SKM-1 treated with dmso at 0.1 percent for 144 hours (cell line): ENCODE data around the gene MYO1D.
"Not testable (repeated sequence)": the region's sequence is repeated elsewhere in the genome, so short reads cannot be mapped to it uniquely, and the experiment has no call there.

Experiments
- DNase-seq: peaks from one replicate; lab custom pipeline; 2025; ENCODE audit not compliant: unreplicated experiment; lab: John Stamatoyannopoulos, UW

The MYO1D gene

DNA sequence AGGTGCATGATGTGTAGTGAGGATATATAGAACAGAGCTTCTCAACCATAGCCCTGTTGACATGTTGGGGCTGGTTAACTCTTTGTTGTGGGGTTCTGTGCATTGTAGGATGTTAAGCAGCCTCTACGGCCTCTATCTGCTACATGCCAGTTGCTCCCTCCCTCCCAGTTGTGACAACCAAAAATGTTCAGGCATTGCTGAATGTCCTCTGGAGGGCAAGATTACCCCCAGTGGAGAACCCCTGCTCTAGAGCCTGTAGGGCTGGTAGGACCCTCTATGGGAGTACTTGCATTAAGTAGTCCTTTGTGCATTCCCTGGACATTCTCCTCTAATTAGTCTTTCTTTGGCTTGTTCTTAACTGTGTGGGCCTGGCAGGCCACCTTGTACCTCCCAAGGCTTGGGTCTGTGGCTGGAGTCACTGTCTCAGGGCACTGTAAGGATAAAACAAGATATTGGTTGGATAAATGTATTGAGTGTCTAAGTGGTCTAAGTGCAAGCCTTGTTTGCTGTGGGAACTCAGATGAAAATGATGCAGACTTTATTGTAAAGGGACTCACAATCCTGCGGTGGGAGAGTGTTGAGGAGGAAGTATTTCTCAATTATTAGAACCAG, 19.8 kb upstream of the MYO1D start:
- DNase-seq, result no peak

DNA sequence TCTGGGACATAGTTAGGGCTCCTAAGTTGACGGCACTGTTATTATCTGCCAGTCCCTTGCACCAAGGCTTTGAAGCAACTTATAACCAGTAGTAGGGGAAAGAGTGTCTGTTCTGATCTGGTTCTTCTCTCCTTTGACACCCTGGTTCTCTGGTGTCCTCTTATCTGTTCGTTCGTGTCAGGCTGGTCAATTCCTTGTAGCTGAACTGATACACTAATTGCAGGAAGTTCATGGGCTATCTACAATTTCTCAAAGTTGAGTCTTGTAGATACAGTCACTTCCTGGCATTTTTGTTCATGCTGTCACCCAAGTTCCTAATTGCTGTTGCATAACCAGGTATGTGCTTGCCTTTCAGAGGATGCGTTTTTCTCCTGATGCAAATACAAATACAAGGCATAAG, 17.3 kb upstream of the MYO1D start:
- peak; percentile 19 for DNase-seq

DNA sequence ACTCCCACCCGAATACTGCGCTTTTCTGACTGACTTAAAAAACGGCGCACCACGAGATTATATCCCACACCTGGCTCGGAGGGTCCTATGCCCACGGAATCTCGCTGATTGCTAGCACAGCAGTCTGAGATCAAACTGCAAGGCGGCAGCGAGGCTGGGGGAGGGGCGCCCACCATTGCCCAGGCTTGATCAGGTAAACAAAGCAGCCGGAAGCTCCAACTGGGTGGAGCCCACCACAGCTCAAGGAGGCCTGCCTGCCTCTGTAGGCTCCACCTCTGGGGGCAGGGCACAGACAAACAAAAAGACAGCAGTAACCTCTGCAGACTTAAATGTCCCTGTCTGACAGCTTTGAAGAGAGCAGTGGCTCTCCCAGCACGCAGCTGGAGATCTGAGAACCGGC, 10.5 kb upstream of the MYO1D start:
- not testable (repeated sequence) for DNase-seq

- not testable (repeated sequence) for DNase-seq
These were observed 10.0 kb upstream of the MYO1D start for GRCh38 chr17:32886951-32887350.

GRCh38 chr17:32882734-32883133, 5.8 kb upstream of the MYO1D start:
- no peak for DNase-seq

DNA sequence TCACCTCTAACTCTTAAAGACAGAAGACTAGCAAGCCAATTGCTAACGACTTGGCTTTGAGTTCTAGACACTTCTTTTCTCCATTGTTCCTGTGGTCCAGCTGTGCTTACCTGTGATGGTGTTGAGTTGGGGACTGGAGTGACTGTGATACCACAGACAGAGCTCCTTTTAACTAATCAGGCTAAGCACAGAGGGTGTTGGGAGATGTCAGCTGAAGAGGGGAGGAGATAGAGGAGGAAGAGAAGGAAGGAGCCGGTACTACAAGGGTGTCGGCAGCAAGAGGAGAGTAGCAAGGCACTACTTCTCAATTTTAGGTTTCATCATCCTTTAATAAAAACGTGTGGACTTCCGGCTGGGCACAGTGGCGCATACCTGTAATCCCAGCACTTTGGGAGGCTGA, 5.1 kb upstream of the MYO1D start:
- DNase-seq, result no peak

GRCh38 chr17:32880671-32881453, 3.9 kb upstream of the MYO1D start:
- DNase-seq, result no peak

- no peak for DNase-seq
These were observed 2.2 kb upstream of the MYO1D start for GRCh38 chr17:32879134-32879533.

- DNase-seq, result no peak
These were observed 1.3 kb upstream of the MYO1D start for GRCh38 chr17:32878211-32878610.

GRCh38 chr17:32877164-32877764, 340 bp upstream of the MYO1D start:
- DNase-seq, result peak; percentile 57

DNA sequence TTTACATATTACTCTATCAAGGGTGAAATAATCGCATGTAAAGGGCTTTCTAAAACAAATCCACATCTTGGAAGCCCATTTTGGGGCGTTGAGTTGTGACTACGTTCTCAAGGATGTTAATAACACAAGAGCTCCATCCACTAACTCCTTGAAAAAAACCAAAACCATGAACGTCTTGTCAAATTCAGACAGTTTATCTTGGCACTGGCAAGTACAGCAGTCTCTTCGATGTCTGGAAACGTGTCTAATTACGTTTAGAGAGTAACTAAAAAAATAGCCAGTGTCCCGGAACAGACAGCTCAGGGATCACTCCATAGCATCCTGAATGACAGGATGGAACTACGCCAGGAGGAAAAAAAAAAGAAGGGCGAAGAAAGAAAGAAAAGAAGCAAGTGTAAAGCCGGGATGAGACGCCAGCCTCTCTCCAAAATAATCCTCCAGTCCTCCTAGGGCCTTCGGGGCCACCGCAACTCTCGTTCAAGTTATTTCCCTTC, 954 bp downstream of the MYO1D start:
- no peak for DNase-seq

DNA sequence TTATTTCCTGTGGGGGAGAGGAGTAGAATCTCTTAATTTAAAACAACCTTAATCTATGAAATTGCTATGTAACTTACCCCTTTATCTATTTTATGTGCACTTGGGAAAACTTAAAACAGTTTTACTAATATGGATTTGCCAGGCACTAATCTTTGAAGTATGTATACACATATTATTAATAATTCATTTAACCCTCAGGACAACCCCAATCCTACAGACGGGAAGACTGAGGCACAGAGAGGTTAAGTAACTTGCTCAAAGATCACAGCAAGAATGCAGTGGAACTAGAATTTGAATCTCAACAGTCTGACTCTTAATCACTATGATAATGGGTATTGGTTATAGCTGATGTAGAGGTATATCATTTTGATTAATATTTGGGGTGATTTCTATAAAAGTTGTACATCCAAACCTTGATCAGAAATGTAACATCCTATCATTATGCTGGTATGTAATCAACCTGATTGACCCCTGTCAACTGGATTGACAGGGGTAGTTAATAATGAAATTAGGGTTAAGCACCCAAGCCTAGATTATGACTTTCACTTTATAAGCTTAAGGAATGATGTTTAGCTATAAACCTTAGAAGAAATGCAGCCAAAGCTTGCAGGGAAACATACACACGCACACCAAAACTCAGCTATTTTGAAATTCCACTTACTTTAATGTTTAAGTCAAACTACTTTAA, 1.6 kb downstream of the MYO1D start:
- no peak for DNase-seq

DNA sequence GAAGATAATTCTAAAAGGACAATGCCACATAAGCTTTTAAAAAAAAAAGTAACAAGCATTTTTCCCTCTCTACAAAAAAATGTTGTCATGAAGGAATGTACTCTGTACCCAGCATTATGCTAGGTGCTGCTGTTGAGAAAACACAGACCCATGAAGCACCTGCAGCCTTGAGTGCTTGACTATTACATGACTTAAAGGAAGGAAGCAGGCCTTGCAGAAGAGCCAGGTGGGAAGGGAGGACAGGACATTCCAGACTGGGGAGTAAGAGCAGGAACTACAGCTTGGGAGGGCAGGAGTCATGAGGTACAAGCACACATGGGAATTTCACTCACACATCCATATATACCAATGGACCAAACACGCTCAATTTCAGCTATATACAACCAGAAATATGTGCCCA, 3.8 kb downstream of the MYO1D start:
- no peak for DNase-seq

- peak; percentile 93 for DNase-seq
These were observed 5.2 kb downstream of the MYO1D start for GRCh38 chr17:32871746-32872145.

- no peak for DNase-seq
These were observed 6.0 kb downstream of the MYO1D start for GRCh38 chr17:32870969-32871368.

GRCh38 chr17:32870027-32870670, 6.8 kb downstream of the MYO1D start:
- DNase-seq, result no peak

- no peak for DNase-seq
These were observed 7.4 kb downstream of the MYO1D start for GRCh38 chr17:32869345-32870026.

- DNase-seq, result no peak
These were observed 11.8 kb downstream of the MYO1D start for GRCh38 chr17:32865141-32865540.

GRCh38 chr17:32863559-32863958, 13.4 kb downstream of the MYO1D start:
- DNase-seq, result no peak

- DNase-seq, result no peak
These were observed 14.0 kb downstream of the MYO1D start for GRCh38 chr17:32862940-32863339.

- no peak for DNase-seq
These were observed 14.9 kb downstream of the MYO1D start for GRCh38 chr17:32861981-32862380.
